Fibroblast of skin of back (primary cell): ENCODE data around the gene SREBF1.

ENCODE experiments used
- DNase-seq: peaks from one replicate; pipeline ENCODE4 v3.0.0-alpha.2; 2013

SREBF1 gene

DNA sequence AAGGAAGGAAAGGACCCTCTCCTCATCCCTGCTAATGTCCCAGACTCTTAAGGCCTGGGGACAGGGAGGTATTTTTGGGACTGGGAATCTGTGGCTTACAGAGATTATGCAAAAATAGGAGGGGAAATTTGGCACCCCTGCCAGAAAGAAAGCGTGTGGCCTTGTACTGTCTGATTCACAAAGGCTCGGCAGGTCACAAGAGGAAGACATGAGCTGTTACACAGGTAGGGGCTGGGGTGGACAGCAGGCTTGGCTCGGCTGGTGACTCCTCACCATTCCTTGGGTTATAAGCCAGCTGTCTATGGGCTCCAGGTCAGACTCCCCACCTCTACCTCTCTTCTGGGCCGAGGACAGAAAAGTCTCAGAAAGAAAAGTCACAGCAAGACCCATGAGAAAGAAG, 20.7 kb upstream of the SREBF1 start:
- DNase-seq: no peak

DNA sequence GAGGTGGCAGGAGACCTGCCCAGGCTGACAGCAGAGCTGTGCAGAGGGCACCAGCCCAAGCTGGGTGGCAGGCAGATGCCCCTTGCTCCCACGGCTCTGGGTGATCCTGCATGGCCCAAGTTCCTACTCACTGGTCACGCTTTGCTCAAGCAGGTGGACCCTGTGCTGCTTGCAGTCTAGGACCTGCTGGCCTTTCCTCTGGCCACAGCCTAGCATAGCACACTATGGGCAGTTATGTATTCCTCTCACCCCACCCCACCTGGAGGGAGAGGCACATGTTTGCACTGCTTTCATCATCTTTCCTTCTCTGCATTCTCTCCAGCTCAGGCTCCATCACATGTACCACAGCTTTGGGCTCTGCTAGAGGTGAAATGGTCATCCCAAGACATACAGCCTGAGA, 19.6 kb upstream of the SREBF1 start:
- no peak for DNase-seq

DNA sequence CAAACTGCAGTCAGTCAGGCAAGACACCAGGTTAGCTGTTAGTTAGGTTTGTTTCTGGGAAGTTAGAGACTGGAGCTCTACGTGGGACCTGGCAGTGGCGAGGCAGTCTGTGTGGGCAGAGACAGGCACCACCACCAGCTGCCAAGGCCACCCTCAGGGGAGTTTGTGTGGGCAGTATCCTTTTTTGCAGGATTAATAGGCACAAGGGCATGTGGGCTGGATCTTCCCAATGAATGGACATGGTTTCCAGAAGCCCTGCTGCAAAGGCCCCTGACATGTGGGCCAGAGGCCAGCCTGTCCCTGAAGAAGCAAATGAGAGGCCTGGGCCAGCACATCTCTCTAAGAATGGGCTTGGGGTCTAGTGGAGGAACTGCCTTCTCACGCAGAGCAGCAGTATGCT, 19.2 kb upstream of the SREBF1 start:
- no peak for DNase-seq

DNA sequence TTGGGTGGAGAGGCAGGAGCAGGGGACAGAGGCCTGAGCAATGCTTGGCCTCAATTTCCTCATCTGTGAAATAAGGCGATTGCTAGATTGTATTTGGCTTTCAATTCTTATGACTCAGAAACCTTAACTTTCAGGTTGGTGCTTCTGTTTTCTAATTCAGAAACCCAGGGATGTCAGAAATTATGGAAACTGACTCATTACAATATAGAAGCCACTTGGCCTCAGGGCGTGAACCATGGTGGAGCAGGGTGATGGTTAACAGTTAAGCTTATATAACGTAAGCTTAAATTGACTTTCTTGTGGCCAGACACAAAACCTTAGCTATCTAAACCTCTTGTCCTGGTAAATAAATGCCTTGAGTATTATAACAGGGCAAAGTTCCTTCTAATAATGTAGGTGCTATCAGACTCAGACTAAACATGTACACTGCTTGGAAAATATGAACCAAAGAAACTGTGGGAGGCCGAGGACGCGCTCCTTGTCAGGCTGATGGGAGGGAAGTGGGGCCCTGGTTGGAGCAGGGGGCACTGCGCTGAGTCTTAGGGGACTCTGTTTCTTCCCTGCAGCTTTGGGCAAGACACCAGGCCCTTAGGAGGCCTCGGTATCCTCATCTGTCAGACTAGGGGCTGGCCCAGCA, 17.1 kb upstream of the SREBF1 start:
- no peak for DNase-seq

DNA sequence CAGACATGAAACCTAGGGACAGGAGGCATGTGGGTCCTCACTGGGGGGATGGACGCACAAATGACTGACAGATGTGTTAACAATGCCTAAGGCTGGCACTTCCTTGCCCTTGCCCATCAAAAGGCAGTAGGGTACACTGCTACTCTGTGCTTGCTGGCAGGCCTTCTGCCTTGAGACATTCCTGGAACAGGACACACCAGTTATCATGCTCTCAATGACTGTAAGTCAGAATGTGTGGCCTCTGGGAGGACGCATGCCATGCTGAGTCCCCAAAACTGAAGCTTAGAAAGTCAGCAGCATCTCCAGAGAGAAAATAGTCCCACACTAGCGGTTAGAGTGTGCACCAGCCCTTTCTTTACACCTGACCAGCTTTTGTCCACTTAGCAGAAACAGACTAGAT, 16.1 kb upstream of the SREBF1 start:
- DNase-seq: no peak

DNA sequence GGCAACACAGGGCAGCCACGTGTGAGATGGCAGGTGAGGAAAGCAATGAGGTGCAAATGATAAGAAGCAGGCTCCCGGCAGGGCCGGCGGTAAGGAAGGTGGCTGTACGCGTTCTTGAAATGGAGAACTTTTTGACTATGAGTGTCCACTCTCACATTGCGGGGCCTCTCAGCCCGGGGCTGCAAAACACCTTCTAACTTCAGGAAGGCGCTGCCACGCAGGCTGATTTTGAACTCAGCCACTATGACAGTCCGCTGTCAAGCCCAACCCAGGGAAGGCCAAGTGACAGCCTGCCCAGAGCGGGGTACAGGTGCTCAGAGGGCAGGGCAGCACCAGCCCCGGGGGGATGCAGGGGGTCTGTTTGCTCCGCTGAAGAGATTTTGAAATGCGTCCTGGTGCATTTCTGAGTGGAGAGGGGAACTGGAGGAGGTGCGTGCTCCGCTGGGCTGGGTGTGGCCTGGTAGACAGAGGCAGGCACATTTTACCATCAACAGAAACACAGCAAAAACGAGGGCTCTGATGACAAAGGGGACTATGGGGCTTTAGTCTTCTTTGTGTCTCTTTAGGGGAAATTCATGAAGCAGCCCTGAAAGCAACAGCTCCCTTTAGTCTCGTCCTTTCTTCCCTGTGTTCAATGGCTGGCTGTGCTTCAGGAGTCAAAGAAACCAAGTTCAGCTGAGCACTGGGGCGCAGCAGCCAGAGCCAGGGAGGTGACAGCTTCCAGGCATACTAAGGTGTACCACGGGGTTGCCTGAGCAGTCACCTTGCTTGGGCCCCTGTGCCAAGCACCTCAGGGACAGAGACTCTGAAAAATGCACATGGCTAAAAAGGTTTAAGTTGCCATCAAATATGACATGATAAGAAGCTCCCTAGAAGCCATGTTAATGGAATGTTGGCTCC, 14.6 kb upstream of the SREBF1 start:
- no peak for DNase-seq

DNA sequence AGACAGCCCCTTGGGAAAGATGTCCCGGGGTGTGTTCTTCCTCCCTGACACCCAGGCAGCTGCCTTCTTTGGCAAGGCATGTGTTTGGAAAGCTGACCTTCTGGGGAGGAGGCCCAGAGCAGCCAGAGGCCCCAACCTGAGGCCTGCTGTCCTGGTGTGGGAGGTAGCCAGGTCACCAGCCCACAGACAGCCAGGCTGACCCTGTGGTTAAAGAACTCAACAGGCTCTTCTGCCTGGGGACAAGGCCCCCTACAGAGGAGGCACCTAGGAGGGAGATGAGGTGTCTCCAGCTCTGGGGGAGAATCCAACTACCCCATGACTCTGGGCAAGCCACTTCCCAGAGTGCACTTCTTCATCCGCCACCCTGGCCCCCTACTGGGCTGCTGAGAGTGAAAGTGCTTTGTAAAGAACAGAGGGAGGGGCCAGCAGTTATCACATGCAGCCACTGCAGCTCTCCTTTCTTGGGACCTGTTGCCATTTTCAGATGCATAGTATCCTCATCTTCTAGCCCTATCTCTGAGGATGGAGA, 13.1 kb upstream of the SREBF1 start:
- peak; percentile 69 for DNase-seq

DNA sequence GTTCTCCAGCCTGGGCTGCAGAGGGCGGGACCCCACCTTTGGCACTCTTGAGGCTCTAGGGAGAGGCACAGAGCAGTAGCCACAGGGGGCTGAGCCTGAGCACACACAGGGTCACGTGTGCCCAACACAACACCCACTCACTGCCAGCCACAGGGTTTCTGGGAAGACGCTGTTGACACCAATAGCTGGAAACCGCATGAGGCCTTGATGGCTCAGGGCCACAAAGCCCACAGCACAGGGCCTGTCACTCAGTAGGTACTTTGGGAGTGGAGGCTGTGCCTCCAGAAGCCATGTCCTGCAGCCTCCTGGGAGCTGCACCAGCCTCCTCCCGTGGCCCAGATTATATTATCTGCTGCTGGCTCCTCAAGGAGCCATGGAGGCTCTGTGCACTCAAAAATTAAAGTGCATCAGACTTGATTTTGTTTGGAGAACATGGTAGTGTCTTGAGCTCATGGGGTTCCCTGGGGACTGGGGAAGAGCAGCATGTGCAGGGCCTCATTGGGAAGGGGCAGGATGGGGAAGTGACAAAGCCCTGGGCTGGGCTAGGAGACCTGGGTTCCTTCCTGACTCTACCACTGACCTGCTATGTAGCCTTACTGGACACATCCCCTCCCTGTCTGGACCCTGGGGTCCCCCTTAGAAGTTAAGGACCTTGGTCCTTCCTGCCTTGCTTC, 12.5 kb upstream of the SREBF1 start:
- peak; percentile 62 for DNase-seq

DNA sequence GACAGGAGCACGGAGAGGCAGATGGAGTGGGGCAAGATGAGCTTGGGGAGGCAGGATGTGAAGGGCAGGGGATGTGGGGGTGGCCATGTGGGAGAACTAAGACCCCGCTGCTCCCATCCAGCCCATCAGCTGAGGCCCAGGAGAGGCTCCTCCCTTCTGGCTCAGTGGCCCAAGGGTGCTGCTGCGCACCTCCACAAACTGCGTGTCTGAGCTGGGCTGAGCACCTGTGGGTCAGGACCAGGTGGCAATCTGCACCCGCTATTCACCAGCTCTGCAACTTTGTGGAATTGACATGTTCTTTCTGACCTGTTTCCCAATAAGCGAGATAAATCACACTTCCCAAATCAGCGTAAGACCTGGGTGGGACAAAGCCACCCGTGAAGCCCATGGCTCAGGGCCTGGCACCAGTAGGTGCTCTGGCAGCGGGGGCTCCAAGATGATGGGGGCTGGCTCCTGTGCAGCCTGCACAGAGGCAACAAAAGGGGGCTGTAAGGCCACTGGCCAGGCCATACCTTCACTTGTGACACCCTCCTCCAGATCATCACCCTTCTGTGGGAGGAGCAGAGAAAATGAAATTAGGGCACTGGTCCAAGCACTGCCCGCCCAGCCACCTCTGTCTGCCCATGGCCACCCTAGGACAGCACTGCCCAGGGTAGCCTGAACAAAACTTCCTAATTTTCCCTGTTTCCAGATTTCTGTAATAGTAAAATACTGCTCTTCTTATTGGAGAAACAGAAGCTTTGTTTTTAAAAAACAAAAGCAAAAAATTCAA, 11.7 kb upstream of the SREBF1 start:
- no peak for DNase-seq

DNA sequence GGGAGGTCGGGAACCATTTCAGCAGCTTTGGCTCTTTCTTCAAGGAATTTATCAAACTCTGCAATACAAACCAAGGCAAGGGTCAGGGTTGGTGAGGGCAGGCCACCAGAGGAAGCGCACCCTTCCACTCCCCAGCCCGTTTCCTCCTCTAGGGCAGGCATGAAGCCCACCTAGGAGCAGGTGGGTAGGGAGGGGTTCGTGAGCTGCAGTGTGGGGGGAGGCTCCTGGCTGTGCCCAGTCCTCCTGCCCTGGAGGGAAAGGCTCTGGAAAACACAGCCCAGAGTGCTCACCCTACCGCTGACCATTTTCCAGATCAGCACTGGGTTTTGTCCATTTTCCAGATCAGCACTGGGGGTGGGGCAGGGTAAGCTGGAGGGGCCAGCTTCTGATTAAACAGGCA, 10.9 kb upstream of the SREBF1 start:
- no peak for DNase-seq

DNA sequence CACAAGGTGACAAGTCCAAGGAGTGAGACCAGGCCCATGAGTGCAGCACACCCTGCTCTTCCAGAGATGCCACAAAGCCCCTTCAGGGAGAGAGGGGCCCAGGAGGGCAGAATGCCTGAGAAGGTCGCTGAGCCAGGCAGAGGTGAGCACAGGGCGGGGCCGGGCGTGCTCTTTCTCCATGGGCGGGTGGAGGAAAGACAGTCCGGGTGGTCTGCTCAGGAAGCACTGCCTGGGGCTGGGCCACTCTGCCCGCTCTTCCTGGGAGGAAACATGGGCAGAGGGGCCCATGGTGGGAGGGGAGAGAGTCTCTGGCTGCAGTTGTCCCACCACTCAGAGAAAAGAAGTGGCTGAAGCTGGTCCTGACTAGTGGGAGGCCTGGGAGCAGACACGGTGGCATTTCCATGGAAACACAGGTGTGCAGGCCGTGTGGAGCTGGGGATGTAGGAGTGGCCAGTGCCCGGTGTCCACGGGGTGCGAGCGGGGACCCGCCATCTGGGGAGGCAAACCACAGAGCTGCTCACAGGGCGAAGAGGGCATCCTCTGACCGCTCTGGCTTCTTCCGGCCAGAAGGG, 10.4 kb upstream of the SREBF1 start:
- DNase-seq: no peak

DNA sequence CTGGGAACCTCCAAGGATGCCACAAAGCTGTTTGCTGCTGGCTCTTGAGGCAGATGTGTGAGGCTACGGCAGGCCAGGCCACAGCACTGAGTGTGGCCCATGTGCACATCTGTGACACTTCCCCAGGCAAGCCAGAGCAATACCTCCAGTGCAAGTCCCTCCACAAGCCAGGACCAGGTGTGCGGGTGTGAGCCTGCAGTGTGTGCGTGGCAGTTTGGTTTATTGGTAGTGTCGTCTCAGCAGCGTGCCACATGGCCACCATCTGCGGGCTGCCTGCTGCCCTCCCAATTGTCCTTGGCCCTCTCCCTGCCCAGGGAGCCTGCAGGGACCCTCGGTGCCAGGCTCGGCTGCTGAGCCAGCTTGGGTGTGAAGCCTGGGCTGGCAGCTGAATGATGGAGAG, 9.9 kb upstream of the SREBF1 start:
- DNase-seq: no peak

DNA sequence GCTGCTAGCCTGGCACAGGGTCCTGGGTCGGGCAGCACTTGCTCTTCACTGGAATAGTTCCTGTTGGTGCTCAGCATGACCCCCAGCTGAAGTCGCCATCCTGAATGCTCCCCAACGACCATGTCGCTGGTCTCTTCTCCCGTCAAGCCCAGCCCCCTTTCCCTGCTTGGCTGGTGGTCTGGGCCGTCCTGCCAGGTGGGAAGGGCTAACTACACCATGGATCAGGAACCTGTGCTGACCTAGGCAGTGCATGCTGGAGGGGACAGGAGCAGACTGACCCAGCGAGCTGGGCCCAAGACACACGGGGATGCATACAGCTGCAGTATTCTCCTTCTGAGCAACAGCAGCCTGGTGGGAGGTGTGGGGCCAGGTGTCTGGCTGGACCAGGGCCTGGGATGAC, 9.2 kb upstream of the SREBF1 start:
- no peak for DNase-seq

DNA sequence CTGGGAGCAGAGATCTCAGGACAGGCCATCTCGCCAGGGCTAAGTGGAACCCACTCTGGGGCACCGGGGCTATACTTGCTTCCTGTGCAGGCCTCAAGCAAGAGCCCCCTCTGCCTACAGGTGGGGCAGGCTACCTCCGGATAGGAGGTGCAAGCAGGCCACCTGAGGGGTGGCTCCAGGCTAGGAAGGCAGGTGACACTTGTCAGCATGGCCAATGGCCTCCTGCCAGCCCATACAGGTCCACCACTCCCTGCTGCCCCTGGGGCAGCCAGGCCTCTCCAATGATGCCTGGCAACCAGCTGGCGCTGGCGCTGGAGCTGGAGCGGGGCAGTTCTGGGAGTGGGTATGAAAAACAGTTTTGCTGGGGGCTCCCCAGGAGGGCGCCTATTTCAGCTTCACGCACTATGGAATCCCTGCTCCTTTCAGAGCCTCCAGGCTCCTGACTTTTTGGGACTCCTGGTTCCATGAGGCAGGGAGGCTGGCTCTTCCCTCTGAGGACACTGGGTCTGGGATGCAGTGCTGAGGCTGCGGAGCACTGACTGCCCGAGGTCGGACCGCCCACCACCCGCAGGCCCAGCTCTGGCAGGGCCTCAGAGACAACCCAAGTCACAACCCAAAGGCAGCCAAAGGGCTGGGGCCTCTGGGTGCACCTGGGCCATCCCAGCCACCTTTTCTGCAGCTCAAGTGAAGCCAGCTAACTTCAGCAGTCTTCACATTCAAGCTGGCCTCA, 8.4 kb upstream of the SREBF1 start:
- DNase-seq: no peak

DNA sequence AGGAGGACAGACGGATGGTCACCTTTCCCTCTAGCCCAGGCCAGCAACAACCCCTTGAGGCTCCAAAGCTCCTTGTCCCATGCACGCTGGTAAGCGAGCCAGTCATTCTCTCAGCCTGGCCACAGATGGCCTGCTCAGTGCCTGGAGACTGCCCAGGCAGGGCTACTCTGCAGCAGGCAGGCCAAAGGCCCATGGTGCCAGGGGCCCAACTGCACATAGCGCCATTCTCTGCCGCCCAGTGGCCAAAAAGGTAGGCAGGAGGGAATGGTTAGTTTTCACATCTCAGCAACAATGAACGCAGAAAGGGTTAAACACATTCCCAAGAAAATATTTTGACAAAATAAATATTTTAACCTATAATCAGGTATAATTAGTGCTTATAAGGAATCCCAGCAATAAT, 7.7 kb upstream of the SREBF1 start:
- no peak for DNase-seq

DNA sequence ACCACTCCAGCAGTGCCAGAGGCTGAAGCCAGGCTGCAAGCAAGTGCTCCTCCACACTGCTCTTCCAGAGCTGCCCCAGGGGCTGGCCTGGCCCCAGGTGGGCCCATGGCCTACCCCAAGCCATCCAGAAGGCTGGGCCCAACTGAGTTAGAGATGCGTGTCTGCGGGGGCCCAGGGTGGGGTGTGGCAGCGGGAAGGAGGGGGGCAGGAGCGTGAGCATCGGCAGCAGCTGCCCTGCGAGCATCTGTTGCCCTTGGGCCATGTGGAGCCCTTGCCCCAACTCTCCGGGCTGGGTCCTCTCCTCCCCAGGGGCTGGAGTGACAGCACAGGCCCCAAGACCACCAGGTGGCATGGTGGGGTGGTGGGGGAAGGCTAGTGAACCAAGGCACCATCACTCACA, 7.3 kb upstream of the SREBF1 start:
- DNase-seq: no peak

DNA sequence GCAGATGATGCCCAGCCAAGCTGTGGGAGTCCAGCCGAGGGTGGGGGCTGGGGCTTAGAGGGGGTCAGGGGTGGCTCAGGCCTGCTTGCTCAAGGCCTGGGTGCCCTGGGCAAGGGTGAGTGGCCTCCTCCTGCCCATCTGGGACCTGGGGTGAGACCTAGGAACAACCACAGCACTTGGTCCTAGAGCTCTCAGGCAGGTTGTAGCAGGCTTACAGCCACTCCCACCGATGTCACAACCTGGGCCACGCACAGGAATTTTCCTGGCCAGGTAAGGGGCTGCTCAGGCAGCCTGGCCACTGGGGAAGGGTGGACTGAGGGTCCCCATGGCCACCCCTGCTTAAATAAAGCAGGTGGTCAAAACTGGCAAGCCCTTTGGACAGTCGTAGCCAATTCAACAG, 6.3 kb upstream of the SREBF1 start:
- DNase-seq: no peak

DNA sequence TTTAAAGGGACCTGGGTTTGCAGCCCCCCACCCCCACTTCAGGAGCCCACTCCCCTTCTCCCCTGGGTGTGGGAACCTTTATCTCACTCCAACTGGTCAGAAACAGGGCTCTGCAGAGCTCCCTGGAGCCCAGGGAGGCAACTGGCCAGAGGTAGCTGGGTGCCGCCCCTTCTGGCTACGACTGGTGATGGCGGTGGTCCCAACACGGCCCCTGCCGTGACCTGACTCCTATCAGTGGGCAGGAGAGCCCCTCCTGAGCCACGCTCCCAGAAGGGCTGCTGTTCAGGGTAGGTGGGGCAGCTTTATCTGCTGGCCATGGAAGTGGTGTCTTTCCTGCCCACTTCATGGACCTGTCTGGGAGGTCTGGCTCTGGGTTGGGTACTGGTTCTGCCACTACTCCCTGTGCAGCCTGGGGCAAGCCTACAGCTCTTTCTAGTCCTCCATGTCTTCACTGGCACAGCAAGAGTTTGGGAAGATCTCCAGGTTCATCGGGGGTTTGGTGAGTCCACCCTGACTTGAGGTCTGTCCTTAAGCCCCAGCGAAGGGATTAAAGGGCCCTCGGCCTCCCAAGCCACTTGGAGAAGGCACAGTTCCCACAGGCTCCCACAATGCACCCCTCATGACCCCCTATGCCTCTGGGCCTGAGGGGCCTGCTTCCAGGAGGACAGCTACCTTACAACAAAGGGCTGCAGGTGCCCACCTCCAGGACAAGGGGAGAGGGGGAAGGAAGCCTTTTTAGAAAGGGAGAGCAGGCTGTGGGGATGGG, 5.5 kb upstream of the SREBF1 start:
- no peak for DNase-seq

DNA sequence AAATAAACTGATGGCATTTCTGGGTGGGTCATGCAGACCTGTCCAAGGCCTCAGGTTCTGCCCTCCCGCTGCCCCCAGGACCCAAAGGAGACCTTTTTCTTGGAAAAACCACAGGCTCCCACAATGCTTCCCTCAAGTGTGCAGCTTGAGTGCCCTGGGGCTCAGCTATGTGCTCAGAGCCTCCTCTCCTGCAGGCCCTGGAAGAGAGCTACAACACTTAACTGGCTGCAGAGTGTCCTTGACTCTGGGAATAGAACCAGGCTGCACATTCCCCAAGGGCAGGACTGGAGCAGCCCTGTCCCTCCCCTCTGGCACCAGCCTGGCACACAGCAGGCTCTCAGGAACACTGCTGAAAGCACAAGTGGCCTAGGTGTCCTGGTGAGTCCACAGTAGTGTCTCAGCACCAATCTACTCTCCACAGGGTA, 4.8 kb upstream of the SREBF1 start:
- DNase-seq: no peak

DNA sequence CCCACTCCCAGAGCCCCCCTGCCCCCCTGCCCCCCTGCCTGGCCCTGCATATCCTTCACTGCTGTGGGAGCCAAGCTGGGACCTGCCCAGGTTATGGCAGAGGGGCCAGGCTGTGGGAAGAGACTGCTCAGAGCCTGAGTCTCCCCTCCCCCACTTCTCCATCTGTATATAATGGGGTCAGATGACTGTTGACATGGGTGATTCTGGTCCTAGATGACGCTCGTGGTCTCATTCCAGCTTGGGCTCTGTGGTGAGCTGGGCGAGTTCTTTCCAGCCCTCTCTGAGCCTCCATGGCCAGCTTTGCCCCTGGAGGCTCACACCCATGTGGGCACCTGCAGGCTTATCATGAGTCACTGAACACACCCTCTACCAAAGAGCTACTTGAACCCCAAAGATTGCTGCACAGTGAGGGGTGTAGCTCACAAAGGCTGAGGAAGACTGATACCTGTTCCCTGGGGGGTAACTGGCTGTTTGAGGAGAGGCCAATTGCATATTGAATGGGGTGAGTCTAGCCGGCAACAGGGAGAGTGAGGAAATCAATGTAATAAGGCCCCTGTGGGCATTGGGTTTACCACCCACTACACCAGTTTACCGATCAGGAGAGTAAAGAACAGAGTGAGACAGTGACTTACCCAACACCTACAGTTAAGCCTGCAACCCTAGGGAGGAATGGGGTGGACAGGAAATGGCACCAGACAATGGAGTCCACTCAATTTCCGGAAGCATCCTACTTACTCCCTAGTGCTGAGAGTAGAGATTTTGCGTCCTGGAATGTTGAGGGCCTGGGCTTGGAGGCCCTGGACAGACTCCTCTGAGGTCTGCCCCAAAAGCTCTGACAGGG, 4.2 kb upstream of the SREBF1 start:
- no peak for DNase-seq
